Neutrophil (primary cell): ENCODE results near the gene SEMA3C.

ENCODE experiments used
- H3K27ac ChIP-seq: fragments of 200-600 bp; sonication (generic); 2 replicates; pipeline ENCODE4 v1.5.1; 2016; ENCODE audit warnings: mild to moderate bottlenecking, moderate library complexity
- H3K27me3 ChIP-seq: fragments of 200-600 bp; sonication (generic); 2 replicates; pipeline ENCODE4 v1.6.0; 2016; ENCODE audit warnings: mild to moderate bottlenecking
- H3K36me3 ChIP-seq: fragments of 200-600 bp; sonication (generic); 2 replicates; pipeline ENCODE4 v1.5.1; 2017
- H3K4me1 ChIP-seq, 2 experiments: fragments of 200-600 bp in 1 of 2; sonication (generic) in 1 of 2; 1 replicate in 1 of 2; 2 replicates in 1 of 2; pipeline versions ENCODE4 v1.5.1 to v1.6.1; 2013 to 2016; ENCODE audit warnings: low read depth in 1 of 2, low read length in 1 of 2, mild to moderate bottlenecking in 1 of 2, moderate library complexity in 1 of 2; ENCODE audit not compliant: control insufficient read depth in 1 of 2, insufficient read depth in 1 of 2
- H3K4me3 ChIP-seq, 2 experiments: fragments of 200-600 bp in 1 of 2; sonication (generic) in 1 of 2; 1 replicate in 1 of 2; 2 replicates in 1 of 2; pipeline ENCODE4 v1.5.1; 2013 to 2016; ENCODE audit warnings: low read depth in 1 of 2, low read length in 1 of 2, mild to moderate bottlenecking in 1 of 2, moderate library complexity in 1 of 2
- H3K9me3 ChIP-seq: fragments of 200-600 bp; sonication (generic); 2 replicates; pipeline ENCODE4 v1.5.1; 2016
- TF ChIP-seq, protein P1 (sequence below): fragments of 200-600 bp; sonication (generic); IDR thresholded peaks from 2 replicates; pipeline ENCODE4 v1.5.1; 2016; ENCODE audit warnings: antibody characterized with exemption

Gene SEMA3C

DNA sequence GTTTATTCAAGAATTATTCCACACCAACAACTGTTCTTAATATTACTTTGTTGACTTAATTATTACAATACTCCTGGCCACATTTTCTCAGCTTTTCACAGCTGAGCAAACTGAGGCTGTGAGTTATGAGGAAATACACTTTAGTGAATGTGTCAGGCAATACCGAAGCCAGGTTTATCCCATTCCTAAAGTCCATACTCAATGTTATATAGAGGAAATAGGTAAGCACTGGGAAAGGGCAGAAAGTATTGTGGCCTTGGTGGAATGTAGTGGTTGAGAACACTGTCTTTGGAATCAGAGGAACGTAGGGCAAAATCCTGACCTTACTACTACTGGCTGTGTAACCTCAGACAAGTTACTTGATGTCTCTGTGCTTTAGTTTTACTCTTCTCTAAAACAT lies 169.6 kb downstream of the SEMA3C start:
- no peak overlapping the region for H3K27ac ChIP-seq
- no peaks in the 10 kb centered on the region for H3K36me3 ChIP-seq
- TF ChIP-seq, protein P1, sequence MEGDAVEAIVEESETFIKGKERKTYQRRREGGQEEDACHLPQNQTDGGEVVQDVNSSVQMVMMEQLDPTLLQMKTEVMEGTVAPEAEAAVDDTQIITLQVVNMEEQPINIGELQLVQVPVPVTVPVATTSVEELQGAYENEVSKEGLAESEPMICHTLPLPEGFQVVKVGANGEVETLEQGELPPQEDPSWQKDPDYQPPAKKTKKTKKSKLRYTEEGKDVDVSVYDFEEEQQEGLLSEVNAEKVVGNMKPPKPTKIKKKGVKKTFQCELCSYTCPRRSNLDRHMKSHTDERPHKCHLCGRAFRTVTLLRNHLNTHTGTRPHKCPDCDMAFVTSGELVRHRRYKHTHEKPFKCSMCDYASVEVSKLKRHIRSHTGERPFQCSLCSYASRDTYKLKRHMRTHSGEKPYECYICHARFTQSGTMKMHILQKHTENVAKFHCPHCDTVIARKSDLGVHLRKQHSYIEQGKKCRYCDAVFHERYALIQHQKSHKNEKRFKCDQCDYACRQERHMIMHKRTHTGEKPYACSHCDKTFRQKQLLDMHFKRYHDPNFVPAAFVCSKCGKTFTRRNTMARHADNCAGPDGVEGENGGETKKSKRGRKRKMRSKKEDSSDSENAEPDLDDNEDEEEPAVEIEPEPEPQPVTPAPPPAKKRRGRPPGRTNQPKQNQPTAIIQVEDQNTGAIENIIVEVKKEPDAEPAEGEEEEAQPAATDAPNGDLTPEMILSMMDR, result no peak
- H3K4me1 ChIP-seq, result no peaks in the 10 kb centered on the region
- H3K9me3 ChIP-seq, result no peaks in the 10 kb centered on the region
- no peak overlapping the region for H3K4me3 ChIP-seq
- H3K27me3 ChIP-seq, result no peaks in the 10 kb centered on the region

DNA sequence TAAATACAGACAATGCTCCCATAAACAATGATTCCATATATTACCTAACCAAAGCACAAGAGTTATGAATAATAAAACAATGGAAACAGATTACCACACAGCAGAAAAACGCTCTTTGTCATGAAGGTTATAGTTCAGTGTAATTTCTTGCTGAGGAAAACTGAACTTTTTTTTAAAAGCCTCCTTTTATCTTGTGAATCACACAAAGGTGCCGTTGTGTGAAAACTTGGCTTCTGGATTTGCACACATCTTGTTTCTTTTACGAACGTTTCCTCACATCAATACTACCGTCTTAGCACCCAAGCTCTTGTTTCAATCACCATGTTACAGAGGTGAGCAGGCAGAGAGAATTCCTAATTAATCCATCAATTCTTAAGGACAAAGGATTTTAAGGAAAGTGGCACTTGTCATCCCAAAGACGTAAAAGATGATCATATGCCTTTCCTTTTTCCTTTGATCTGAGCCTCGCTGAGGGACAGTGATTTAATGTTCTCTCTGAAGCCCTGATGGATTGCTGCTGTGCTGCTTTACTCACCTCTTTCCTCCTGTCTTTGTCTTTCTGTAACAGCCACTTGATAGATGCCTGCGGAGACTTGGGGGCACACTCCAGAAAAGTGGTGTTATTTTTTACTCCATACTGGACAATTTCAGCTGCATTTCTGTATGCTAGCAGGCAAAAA lies 170.3 kb downstream of the SEMA3C start:
- Histone ChIP-seq H3K4me1 (no peaks in the 10 kb centered on the region), H3K4me3 (no peak overlapping the region), H3K36me3 (no peaks in the 10 kb centered on the region), H3K9me3 (no peaks in the 10 kb centered on the region), H3K27me3 (no peaks in the 10 kb centered on the region), H3K27ac (no peak overlapping the region)
- TF ChIP-seq, protein P1, result no peak

DNA sequence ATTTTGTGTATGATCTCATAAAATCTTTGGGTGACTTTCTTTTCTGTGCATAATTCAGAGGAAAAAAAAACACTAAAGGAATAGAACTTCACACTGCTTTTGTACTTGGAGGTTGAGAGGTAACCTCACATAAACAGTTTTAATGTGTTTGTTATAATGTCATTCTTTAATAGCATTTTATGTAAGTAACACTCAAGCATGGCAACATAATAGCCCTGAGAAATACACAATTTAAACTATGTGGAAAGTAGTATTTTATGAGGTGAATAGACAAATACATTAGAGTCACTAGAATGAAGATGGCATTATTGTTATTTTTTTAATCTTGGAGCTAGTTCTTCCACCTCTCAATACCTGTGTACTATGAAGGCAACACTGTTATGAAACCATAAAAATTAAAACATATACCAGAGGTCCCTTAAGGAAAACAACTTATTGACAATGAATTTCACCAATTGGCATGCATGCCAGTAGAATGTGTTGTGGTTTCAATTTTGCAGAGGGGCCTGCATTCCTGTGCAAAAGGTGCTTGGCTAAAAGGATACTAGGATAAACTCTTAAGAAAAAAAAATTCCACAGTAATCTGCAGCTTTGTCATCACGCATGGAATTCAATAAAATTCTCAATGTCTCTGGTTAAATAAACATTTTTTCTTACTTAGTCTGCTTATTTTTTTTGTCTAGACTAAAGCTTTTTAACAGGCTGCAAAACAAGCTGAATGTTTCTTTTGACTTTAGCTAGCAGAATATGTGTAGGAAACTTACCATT lies 177.9 kb downstream of the SEMA3C start:
- no peaks in the 10 kb centered on the region for H3K9me3 ChIP-seq
- H3K4me1 ChIP-seq, result no peaks in the 10 kb centered on the region
- no peaks in the 10 kb centered on the region for H3K36me3 ChIP-seq
- H3K4me3 ChIP-seq, result no peak overlapping the region
- TF ChIP-seq, protein P1, result no peak
- no peak overlapping the region for H3K27ac ChIP-seq
- H3K27me3 ChIP-seq, result no peaks in the 10 kb centered on the region

DNA sequence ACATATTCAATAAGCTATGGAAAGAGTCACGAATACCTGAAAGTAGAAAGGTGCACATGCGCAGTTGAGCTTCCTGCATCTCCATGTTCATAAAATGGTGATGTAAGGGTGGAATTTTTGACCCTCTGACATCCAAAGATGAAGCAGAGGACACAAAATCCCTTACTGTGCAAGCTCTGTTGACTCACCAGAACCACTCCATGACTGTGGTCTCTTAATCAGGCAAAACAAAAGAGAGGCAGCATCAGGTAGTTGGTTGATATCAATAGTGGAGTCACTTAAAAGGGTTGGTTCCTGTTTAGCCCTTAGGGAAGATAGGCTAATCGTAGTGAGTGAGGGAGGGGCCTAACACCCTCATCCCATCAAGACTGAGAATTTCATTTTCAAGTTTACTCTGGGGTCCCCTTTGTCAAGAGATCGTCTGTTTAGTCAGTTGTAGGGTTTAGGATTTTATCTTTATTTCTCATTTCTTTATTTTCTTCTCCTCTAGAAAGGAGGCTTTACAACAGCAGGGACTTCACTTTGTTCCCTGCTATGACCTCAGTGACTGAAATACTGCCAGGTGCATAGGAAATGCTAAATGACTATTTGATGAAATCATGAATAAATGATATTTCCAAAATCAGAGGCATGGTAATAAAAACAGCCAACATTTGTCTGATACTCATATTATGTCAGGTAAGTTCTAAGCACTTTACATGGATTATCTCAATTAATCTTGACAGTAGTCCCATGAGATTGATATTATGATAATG lies 182.3 kb downstream of the SEMA3C start:
- TF ChIP-seq, protein P1, result no peak
- Histone ChIP-seq H3K27me3 (no peaks in the 10 kb centered on the region), H3K36me3 (no peaks in the 10 kb centered on the region), H3K27ac (no peak overlapping the region), H3K4me3 (no peak overlapping the region), H3K4me1 (no peaks in the 10 kb centered on the region), H3K9me3 (no peaks in the 10 kb centered on the region)

DNA sequence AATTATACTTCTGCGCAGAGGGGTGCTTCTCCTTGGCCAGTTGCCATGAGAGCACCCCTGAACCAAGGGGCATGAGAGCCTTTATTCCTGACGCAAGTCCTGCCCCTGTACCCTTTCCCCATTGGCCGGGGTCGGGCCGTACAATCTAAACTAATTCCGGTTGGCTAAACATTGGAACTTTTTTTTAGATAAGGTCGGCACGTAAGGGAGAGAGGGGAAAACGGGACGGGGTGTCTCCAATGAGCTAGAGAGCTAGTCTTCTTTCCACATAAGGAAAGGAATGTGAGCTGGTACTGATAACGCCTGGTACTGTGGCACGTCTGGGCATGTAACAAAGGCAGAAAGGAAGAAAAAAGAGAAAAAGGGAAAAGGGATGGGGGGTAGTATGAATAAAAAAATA lies 183.5 kb downstream of the SEMA3C start:
- H3K27me3 ChIP-seq, result no peaks in the 10 kb centered on the region
- H3K9me3 ChIP-seq, result no peaks in the 10 kb centered on the region
- H3K27ac ChIP-seq, result no peak overlapping the region
- no peaks in the 10 kb centered on the region for H3K36me3 ChIP-seq
- TF ChIP-seq, protein P1, result no peak
- no peak overlapping the region for H3K4me3 ChIP-seq
- no peaks in the 10 kb centered on the region for H3K4me1 ChIP-seq
